AG04450 (cell line): ENCODE data around the gene KHDC3L. TPM values are rescaled to one million over a fixed set of nuclear protein-coding genes. Genes with fewer than 3 reads are reported as not detected.
"Not testable (repeated sequence)": the region's sequence is repeated elsewhere in the genome, so short reads cannot be mapped to it uniquely, and the experiment has no call there.

Source experiments
- CTCF ChIA-PET: fragments of 300-600, 350-600 bp; formaldehyde crosslinking; extraction: SDS; loops from one replicate; lab custom pipeline; 2022; ENCODE audit warnings: antibody characterized with exemption, inconsistent platforms; lab: Charles Lee
- POLR2A ChIA-PET: fragments of 350-600 bp; formaldehyde crosslinking; extraction: SDS; loops from one replicate; lab custom pipeline; 2021; ENCODE audit warnings: antibody characterized with exemption, inconsistent platforms; lab: Yijun Ruan, JAX
- DNase-seq: peaks from one replicate; pipeline ENCODE4 v3.0.0-alpha.2; 2011; ENCODE audit warnings: low read depth, low spot score
- H3K27ac ChIP-seq: one replicate; pipeline ENCODE4 v1.5.1; 2012; ENCODE audit warnings: low read depth, low read length, control low read depth
- H3K27me3 ChIP-seq: one replicate; pipeline ENCODE4 v1.6.0; 2012; ENCODE audit warnings: low read length; ENCODE audit not compliant: control insufficient read depth, insufficient read depth
- H3K4me3 ChIP-seq: 2 replicates; pipeline ENCODE4 v1.5.1; 2011; ENCODE audit warnings: mild to moderate bottlenecking, low read depth, low read length, control low read depth
- H3K9me3 ChIP-seq: 2 replicates; pipeline ENCODE4 v1.5.1; 2012; ENCODE audit warnings: low read length; ENCODE audit not compliant: control insufficient read depth, insufficient read depth
- polyA plus RNA-seq: library from polyadenylated mRNA; depleted of rRNA; stranded (reverse); fragments of >200 nt; gene quantifications from 2 replicates; pipeline ENCODE4 v1.2.3, GENCODE V29; 2011
- TF ChIP-seq, protein P1 (sequence below): IDR thresholded peaks from 2 replicates; pipeline ENCODE4 v1.5.1; 2011; ENCODE audit warnings: low read depth, low read length, control low read depth, inconsistent platforms

KHDC3L gene
- polyA plus RNA-seq, 1 experiment = not detected

- TF ChIP-seq, protein P1, sequence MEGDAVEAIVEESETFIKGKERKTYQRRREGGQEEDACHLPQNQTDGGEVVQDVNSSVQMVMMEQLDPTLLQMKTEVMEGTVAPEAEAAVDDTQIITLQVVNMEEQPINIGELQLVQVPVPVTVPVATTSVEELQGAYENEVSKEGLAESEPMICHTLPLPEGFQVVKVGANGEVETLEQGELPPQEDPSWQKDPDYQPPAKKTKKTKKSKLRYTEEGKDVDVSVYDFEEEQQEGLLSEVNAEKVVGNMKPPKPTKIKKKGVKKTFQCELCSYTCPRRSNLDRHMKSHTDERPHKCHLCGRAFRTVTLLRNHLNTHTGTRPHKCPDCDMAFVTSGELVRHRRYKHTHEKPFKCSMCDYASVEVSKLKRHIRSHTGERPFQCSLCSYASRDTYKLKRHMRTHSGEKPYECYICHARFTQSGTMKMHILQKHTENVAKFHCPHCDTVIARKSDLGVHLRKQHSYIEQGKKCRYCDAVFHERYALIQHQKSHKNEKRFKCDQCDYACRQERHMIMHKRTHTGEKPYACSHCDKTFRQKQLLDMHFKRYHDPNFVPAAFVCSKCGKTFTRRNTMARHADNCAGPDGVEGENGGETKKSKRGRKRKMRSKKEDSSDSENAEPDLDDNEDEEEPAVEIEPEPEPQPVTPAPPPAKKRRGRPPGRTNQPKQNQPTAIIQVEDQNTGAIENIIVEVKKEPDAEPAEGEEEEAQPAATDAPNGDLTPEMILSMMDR = no peak
- CTCF ChIA-PET = interaction anchor here (0.7 to 3.8 kb wide), 12 partner anchors 10 to 103 kb away, joined by 3 to 32 read pairs (median 4); no protein-coding TSS in a partner anchor
Observed at GRCh38 chr6:73388433-73388799, 26.0 kb downstream of the KHDC3L start.

DNA sequence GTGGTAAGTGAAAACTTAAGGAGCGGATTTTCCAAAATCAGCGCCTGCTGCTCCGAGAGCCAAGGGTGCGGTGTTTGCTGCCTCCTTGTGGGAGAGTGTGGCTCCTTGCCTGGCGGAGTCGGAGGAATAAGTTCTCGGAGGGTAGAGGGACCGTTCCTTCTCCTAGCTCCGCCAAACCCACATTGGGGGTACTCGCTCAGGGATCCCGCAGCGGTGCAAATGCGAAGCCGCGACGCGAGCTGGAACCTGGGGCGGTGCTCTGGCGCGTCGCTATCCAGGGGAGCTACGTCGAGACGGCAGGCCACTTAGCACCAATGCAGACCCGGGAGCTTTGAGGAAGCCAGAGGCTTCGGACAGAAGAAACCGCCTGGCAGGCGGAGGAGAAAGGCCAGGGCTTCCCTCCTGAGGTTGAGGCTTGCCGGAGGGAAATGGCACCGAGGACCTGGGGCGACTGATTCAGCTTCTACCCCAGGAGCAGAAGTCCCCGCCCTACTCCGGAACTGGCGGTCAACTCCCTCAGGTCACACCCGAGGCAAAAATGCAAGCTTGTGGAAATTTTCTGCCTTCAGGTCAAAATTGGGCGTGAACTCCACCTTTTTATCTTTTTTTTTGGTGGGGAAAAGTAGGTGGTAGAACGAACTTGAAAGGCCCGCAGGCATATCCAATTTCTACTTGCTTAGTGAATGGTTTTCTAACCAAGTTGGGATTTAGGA lies 26.5 kb downstream of the KHDC3L start:
- peak overlapping the region; percentile 31 for H3K27ac ChIP-seq
- H3K4me3 ChIP-seq = peak overlapping the region; percentile 65
- no peaks in the 10 kb centered on the region for H3K9me3 ChIP-seq
- ChIA-PET CTCF (interaction anchor here (0.7 to 3.8 kb wide), 14 partner anchors 9 to 204 kb away, joined by 3 to 32 read pairs (median 4); no protein-coding TSS in a partner anchor), POLR2A (interaction anchor here (0.6 to 1.2 kb wide), 3 partner anchors 62 to 103 kb away, joined by 3 to 4 read pairs (median 3); partner anchors contain the start of gene MTO1)
- TF ChIP-seq, protein P1 = peak; percentile 88
- H3K27me3 ChIP-seq = no peaks in the 10 kb centered on the region
- peak; percentile 18 for DNase-seq

More at GRCh38 chr6:73388433-73388799, 26.0 kb downstream of the KHDC3L start:
- H3K27ac ChIP-seq = no peak overlapping the region
- no peak for DNase-seq
- POLR2A ChIA-PET = interaction anchor here (0.9 to 1.2 kb wide), 2 partner anchors 73 to 102 kb away, joined by 3 to 4 read pairs; partner anchors contain the start of gene MTO1
- H3K4me3 ChIP-seq = peak overlapping the region; percentile 65
- no peaks in the 10 kb centered on the region for H3K27me3 ChIP-seq
- H3K9me3 ChIP-seq = no peaks in the 10 kb centered on the region

DNA sequence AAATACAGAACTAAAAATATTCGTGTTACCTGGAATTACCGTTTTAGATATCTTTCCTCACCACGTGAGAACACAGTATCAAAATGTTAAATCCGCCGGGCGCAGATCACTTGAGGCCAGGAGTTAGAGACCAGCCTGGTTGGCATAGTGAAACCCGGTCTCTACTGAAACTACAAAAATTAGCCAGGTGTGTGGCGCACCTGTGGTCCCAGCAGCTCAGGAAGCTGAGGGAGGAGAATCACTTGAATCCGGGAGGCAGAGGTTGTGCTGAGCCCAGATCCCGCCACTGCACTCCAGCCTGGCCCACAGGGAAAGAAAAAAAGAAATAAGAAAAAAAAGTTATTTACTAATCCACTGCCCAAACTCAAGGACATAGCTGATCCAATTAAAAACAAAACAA lies 27.4 kb downstream of the KHDC3L start:
- Histone ChIP-seq H3K9me3 (peaks cover 5% of the 10 kb centered on the region; the same call in 1 of the 2 replicates), H3K4me3 (no peak overlapping the region), H3K27ac (no peak overlapping the region), H3K27me3 (no peaks in the 10 kb centered on the region)
- CTCF ChIA-PET = interaction anchor here (0.7 to 3.8 kb wide), 2 partner anchors 104 to 978 kb away, joined by 3 to 32 read pairs; no protein-coding TSS in a partner anchor
- TF ChIP-seq, protein P1 = no peak
- DNase-seq = no peak
- POLR2A ChIA-PET = no interaction called here

- ChIA-PET POLR2A (no interaction called here), CTCF (interaction anchor here (3.8 kb wide), 1 partner anchor 106 kb away, joined by 32 read pairs; no protein-coding TSS in a partner anchor)
- TF ChIP-seq, protein P1 = no peak
- Histone ChIP-seq H3K27ac (no peak overlapping the region), H3K4me3 (no peak overlapping the region), H3K27me3 (no peaks in the 10 kb centered on the region), H3K9me3 (peaks cover 8% of the 10 kb centered on the region; the same call in 1 of the 2 replicates)
- DNase-seq = no peak
Observed at GRCh38 chr6:73391675-73392074, 29.2 kb downstream of the KHDC3L start.

GRCh38 chr6:73392188-73392587 lies 29.7 kb downstream of the KHDC3L start:
- POLR2A ChIA-PET, H3K4me3 ChIP-seq, H3K9me3 ChIP-seq, H3K27me3 ChIP-seq, CTCF ChIA-PET, H3K27ac ChIP-seq, DNase-seq: not testable (repeated sequence)
